GM10266 (cell line): Measurements from ENCODE around the gene ZNF407.

Source experiments
- DNase-seq: peaks from one replicate; pipeline ENCODE4 v3.0.0; 2012; ENCODE audit errors: extremely low spot score
- CTCF ChIP-seq: IDR thresholded peaks from 2 replicates; pipeline ENCODE4 v1.5.1; 2012; ENCODE audit warnings: mild to moderate bottlenecking, low read depth; ENCODE audit not compliant: control insufficient read depth, insufficient read depth; ENCODE audit errors: missing control alignments

ZNF407 gene

GRCh38 chr18:74698881-74699280, 101.2 kb downstream of the ZNF407 start:
- no peak for DNase-seq
- TF ChIP-seq CTCF: no peak

GRCh38 chr18:74699455-74699854, 101.8 kb downstream of the ZNF407 start:
- DNase-seq: no peak
- TF ChIP-seq CTCF: no peak

- TF ChIP-seq CTCF: no peak
- DNase-seq: no peak
Observed at GRCh38 chr18:74702950-74703349, 105.3 kb downstream of the ZNF407 start.

- DNase-seq: no peak
- no peak for TF ChIP-seq CTCF
Observed at GRCh38 chr18:74708169-74708568, 110.5 kb downstream of the ZNF407 start.

DNA sequence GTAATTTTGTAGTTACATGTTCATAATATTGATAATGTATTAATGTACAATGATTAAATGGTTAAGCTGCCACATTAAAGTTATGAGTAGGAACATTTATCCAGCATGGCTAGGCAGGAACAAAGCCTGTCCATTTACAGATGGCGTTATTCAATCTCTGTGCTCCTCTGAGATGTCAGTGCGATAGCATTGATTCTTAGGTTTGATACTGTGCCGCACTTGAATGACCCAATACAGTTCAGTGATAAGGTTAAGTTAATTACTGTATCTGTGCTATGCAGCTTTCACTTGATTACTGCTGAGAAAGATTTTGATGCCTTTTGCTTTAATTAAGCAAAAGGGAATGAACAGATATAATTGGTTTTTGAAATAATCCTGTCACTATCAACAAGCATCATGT, 111.8 kb downstream of the ZNF407 start:
- TF ChIP-seq CTCF: no peak
- no peak for DNase-seq

- no peak for TF ChIP-seq CTCF
- DNase-seq: no peak
Observed at GRCh38 chr18:74714120-74714519, 116.5 kb downstream of the ZNF407 start.

DNA sequence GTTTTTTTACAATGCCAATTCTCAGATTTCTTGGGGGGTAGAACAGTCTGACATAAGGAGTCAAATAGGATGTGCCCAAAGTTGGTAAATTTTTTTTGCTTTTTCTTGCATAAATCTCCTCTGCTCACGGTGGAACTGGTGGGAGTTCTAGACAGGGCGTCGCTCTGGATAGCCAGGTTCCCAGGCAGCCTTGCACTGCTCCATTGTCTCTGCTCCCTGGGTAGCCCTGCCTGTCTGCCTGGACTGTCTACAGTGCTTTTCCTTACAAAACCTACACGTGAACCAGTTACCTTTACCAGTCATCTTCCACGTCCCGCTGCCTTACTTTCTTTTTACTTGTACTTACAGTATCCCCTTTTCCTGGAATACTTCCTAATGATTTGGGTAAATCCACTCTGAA, 117.1 kb downstream of the ZNF407 start:
- TF ChIP-seq CTCF: no peak
- no peak for DNase-seq
